ENCODE results near the gene FRMPD4. TPM values are rescaled to one million over a fixed set of nuclear protein-coding genes. Genes with fewer than 3 reads are reported as not detected.

The FRMPD4 gene
- total and polyA plus RNA-seq, 2 experiments from 2014 or later: 0.60 to 1.5 TPM

GRCh38 chrX:12673487-12673886 lies 535.2 kb downstream of the FRMPD4 start:
- Histone ChIP-seq H3K4me3 (no peak overlapping the region), H3K4me1 (ENCODE audit: low read depth) (no peaks in the 10 kb centered on the region), H3K27me3 (no peaks in the 10 kb centered on the region), H3K36me3 (no peaks in the 10 kb centered on the region), H3K9me3 (ENCODE audit: low read depth) (no peaks in the 10 kb centered on the region), H3K27ac (no peak overlapping the region)
- peak in 1 of 2 donors; percentile 4 for DNase-seq (ENCODE audit: low read depth in 1 of 2, low spot score in 1 of 2)
- TF ChIP-seq CTCF (IDR thresholded peaks at IDR 0.05; ENCODE audit: low read depth, low read length): no peak

- H3K9me3 ChIP-seq (ENCODE audit: low read depth): no peaks in the 10 kb centered on the region
- TF ChIP-seq CTCF (IDR thresholded peaks at IDR 0.05; ENCODE audit: low read depth, low read length): no peak
- no peaks in the 10 kb centered on the region for H3K36me3 ChIP-seq
- H3K4me3 ChIP-seq: no peak overlapping the region
- no peak for DNase-seq (ENCODE audit: low read depth in 1 of 2, low spot score in 1 of 2)
- H3K27ac ChIP-seq: no peak overlapping the region
- H3K27me3 ChIP-seq: no peaks in the 10 kb centered on the region
- H3K4me1 ChIP-seq (ENCODE audit: low read depth): no peaks in the 10 kb centered on the region
These were observed 541.2 kb downstream of the FRMPD4 start for GRCh38 chrX:12679522-12679921.

GRCh38 chrX:12681047-12681446 lies 542.8 kb downstream of the FRMPD4 start:
- H3K27me3 ChIP-seq: no peaks in the 10 kb centered on the region
- no peak overlapping the region for H3K4me3 ChIP-seq
- TF ChIP-seq CTCF (IDR thresholded peaks at IDR 0.05; ENCODE audit: low read depth, low read length): no peak
- H3K36me3 ChIP-seq: no peaks in the 10 kb centered on the region
- H3K4me1 ChIP-seq (ENCODE audit: low read depth): no peaks in the 10 kb centered on the region
- H3K9me3 ChIP-seq (ENCODE audit: low read depth): no peaks in the 10 kb centered on the region
- no peak for DNase-seq (ENCODE audit: low read depth in 1 of 2, low spot score in 1 of 2)
- H3K27ac ChIP-seq: no peak overlapping the region

GRCh38 chrX:12685541-12685940 lies 547.3 kb downstream of the FRMPD4 start:
- H3K4me3 ChIP-seq: no peak overlapping the region
- no peaks in the 10 kb centered on the region for H3K4me1 ChIP-seq (ENCODE audit: low read depth)
- peak in 1 of 2 donors; percentile 25 for DNase-seq (ENCODE audit: low read depth in 1 of 2, low spot score in 1 of 2)
- no peak for TF ChIP-seq CTCF (IDR thresholded peaks at IDR 0.05; ENCODE audit: low read depth, low read length)
- no peaks in the 10 kb centered on the region for H3K27me3 ChIP-seq
- H3K27ac ChIP-seq: no peak overlapping the region
- H3K36me3 ChIP-seq: no peaks in the 10 kb centered on the region
- H3K9me3 ChIP-seq (ENCODE audit: low read depth): no peaks in the 10 kb centered on the region

GRCh38 chrX:12686331-12686730 lies 548.1 kb downstream of the FRMPD4 start:
- Histone ChIP-seq H3K27ac (no peak overlapping the region), H3K27me3 (no peaks in the 10 kb centered on the region), H3K4me3 (no peak overlapping the region), H3K36me3 (no peaks in the 10 kb centered on the region), H3K4me1 (ENCODE audit: low read depth) (no peaks in the 10 kb centered on the region), H3K9me3 (ENCODE audit: low read depth) (no peaks in the 10 kb centered on the region)
- TF ChIP-seq CTCF (IDR thresholded peaks at IDR 0.05; ENCODE audit: low read depth, low read length): no peak
- no peak for DNase-seq (ENCODE audit: low read depth in 1 of 2, low spot score in 1 of 2)

GRCh38 chrX:12690646-12691045 lies 552.4 kb downstream of the FRMPD4 start:
- no peak overlapping the region for H3K4me3 ChIP-seq
- TF ChIP-seq CTCF (IDR thresholded peaks at IDR 0.05; ENCODE audit: low read depth, low read length): no peak
- no peak overlapping the region for H3K27ac ChIP-seq
- no peaks in the 10 kb centered on the region for H3K9me3 ChIP-seq (ENCODE audit: low read depth)
- no peaks in the 10 kb centered on the region for H3K4me1 ChIP-seq (ENCODE audit: low read depth)
- no peaks in the 10 kb centered on the region for H3K27me3 ChIP-seq
- H3K36me3 ChIP-seq: no peaks in the 10 kb centered on the region
- DNase-seq (ENCODE audit: low read depth in 1 of 2, low spot score in 1 of 2): no peak

All from cardiac muscle cell (in vitro differentiated cells and primary cell).